Motor neuron (in vitro differentiated cells): ENCODE measurements around the gene AMOT. TPM values are rescaled to one million over a fixed set of nuclear protein-coding genes. Genes with fewer than 3 reads are reported as not detected.
"Not testable (repeated sequence)": the region's sequence is repeated elsewhere in the genome, so short reads cannot be mapped to it uniquely, and the experiment has no call there.

ENCODE experiments used
- ATAC-seq, 8 experiments: fragments of 200-7000 bp; cut with Tn5 transposase; replicated peaks in 6 of 8; 2 replicates each; pipeline ENCODE4 v1.8.0; 2021; ENCODE audit warnings: mild to moderate bottlenecking in 8 of 8, moderate library complexity in 8 of 8
- H3K27ac ChIP-seq, 2 donors: fragments of 250-450 bp; sonication (Bioruptor Pico); 2 replicates each; pipeline ENCODE4 v1.9.0; 2021; ENCODE audit warnings: antibody characterized with exemption in 2 of 2, mild to moderate bottlenecking in 2 of 2, moderate library complexity in 1 of 2
- H3K4me1 ChIP-seq, 2 donors: fragments of 250-450 bp; sonication (Bioruptor Pico); replicated peaks in 1 of 2; 2 replicates each; pipeline ENCODE4 v1.6.1; 2021; ENCODE audit warnings: antibody characterized with exemption in 2 of 2, mild to moderate bottlenecking in 2 of 2, moderate library complexity in 1 of 2
- H3K4me3 ChIP-seq, 5 donors: fragments of 250-450 bp; sonication (Bioruptor Pico); 2 replicates each; pipeline ENCODE4 v1.9.0; 2021; ENCODE audit warnings: antibody characterized with exemption in 5 of 5, mild to moderate bottlenecking in 5 of 5, moderate library complexity in 4 of 5
- WGBS, 10 experiments: fragments of 450-650 bp; shearing (Covaris generic); methylation state at CpG; one replicate each; pipeline ENCODE4 v1.0.0; 2022; 5-methylcytosine and 5-hydroxymethylcytosine counted together
- in situ Hi-C, 9 experiments: fragments of 400-800 bp; cut with MboI; loops; one replicate each; pipeline ENCODE4 v1.15.0; 2021; ENCODE audit warnings: low sequenced_read_pairs in 9 of 9, low pct_unique_long_range_greater_than_20kb in 2 of 9; ENCODE audit not compliant: unreplicated experiment in 9 of 9
- total RNA-seq, 8 experiments: library from RNA; unstranded; fragments of 300-600 nt; gene quantifications; 2 replicates each; pipeline versions ENCODE4 v1.2.3 to v1.2.4, GENCODE V29; 2022

Gene AMOT
- total RNA-seq: 10 to 100 TPM in 5 of 8 experiments, 1 to 10 TPM in 1, under 1 TPM in 2; 0.10 to 26.0 (median 14.0) TPM

GRCh38 chrX:112840382-112841113 is at the start of gene AMOT:
Gene AMOT (minus strand): TSS chrX:112840831. CDS start chrX:112823126, 17,705 bp downstream.
- in situ Hi-C loops: no loop called here
- peak; percentile 68 to 87 (median 82) for ATAC-seq
- H3K4me1 ChIP-seq: peaks cover 17 to 20% of the 10 kb centered on the region in 2 donors
- WGBS, 10 experiments: 20% methylated on average over 2 of the region's 49 CpGs; no CpG with 5 or more reads in 9 of the 10 experiments
- peak within 1 kb of the TSS; percentile 65 to 77 for H3K27ac ChIP-seq
- peak within 1 kb of the TSS; percentile 56 to 94 (median 67) for H3K4me3 ChIP-seq

- in situ Hi-C loops: no loop called here
- Histone ChIP-seq H3K27ac (no peak overlapping the region), H3K4me3 (no peak overlapping the region), H3K4me1 (no peaks in the 10 kb centered on the region)
- 23 to 100% (median 68%) methylated on average over 2 to 9 of the region's 9 CpGs; no CpG with 5 or more reads in 2 of the 10 experiments for WGBS, 10 experiments
- ATAC-seq: no peak
Measured at GRCh38 chrX:112889400-112889799, 48.8 kb upstream of the AMOT start.

- Histone ChIP-seq H3K4me3 (no peak overlapping the region), H3K27ac (no peak overlapping the region), H3K4me1 (no peaks in the 10 kb centered on the region)
- 0 to 100% (median 89%) methylated on average over 1 to 2 of the region's 2 CpGs; no CpG with 5 or more reads in 5 of the 10 experiments for WGBS, 10 experiments
- no peak for ATAC-seq
- in situ Hi-C loops: no loop called here
Measured at GRCh38 chrX:112888916-112889315, 48.3 kb upstream of the AMOT start.

- WGBS, 10 experiments: 20 to 100% (median 33%) methylated on average over 1 to 3 of the region's 3 CpGs; no CpG with 5 or more reads in 6 of the 10 experiments
- ATAC-seq: no peak
- in situ Hi-C loops: no loop called here
- Histone ChIP-seq H3K27ac (no peak overlapping the region), H3K4me3 (no peak overlapping the region), H3K4me1 (peaks cover 0 to 5% of the 10 kb centered on the region in 2 donors)
Measured at GRCh38 chrX:112877771-112878173, 37.1 kb upstream of the AMOT start.

GRCh38 chrX:112874614-112875013 is 34.0 kb upstream of the AMOT start:
- WGBS, 10 experiments: 40 to 100% (median 90%) methylated on average over 1 of the region's 1 CpG; no CpG with 5 or more reads in 7 of the 10 experiments

GRCh38 chrX:112874175-112874574 is 33.5 kb upstream of the AMOT start:
- 33 to 100% (median 91%) methylated on average over 1 of the region's 1 CpG; no CpG with 5 or more reads in 6 of the 10 experiments for WGBS, 10 experiments
- no peak overlapping the region for H3K27ac ChIP-seq
- no peak overlapping the region for H3K4me3 ChIP-seq
- in situ Hi-C loops: no loop called here
- no peak for ATAC-seq
- H3K4me1 ChIP-seq: peaks cover 0 to 5% of the 10 kb centered on the region in 2 donors

More at GRCh38 chrX:112874614-112875013, 34.0 kb upstream of the AMOT start:
- ATAC-seq: no peak
- no peak overlapping the region for H3K4me3 ChIP-seq
- peaks cover 0 to 5% of the 10 kb centered on the region in 2 donors for H3K4me1 ChIP-seq
- H3K27ac ChIP-seq: no peak overlapping the region
- in situ Hi-C loops: no loop called here

- ATAC-seq: no peak
- WGBS, 10 experiments: 20 to 94% (median 60%) methylated on average over 1 to 3 of the region's 3 CpGs; no CpG with 5 or more reads in 5 of the 10 experiments
- Histone ChIP-seq H3K4me1 (no peaks in the 10 kb centered on the region), H3K27ac (no peak overlapping the region), H3K4me3 (no peak overlapping the region)
- in situ Hi-C loops: no loop called here
Measured at GRCh38 chrX:112868586-112868985, 28.0 kb upstream of the AMOT start.

GRCh38 chrX:112867570-112867969 is 26.9 kb upstream of the AMOT start:
- Histone ChIP-seq H3K4me1 (no peaks in the 10 kb centered on the region), H3K27ac (no peak overlapping the region), H3K4me3 (no peak overlapping the region)
- WGBS, 10 experiments: 8 to 58% (median 36%) methylated on average over 2 of the region's 2 CpGs; no CpG with 5 or more reads in 6 of the 10 experiments
- in situ Hi-C loops: no loop called here
- ATAC-seq: no peak

- ATAC-seq: no peak
- WGBS, 10 experiments: 100% methylated on average over 1 of the region's 1 CpG; no CpG with 5 or more reads in 9 of the 10 experiments
- no peak overlapping the region for H3K4me3 ChIP-seq
- in situ Hi-C loops: no loop called here
- no peaks in the 10 kb centered on the region for H3K4me1 ChIP-seq
- H3K27ac ChIP-seq: no peak overlapping the region
Measured at GRCh38 chrX:112866175-112866574, 25.5 kb upstream of the AMOT start.

- in situ Hi-C loops: no loop called here
- Histone ChIP-seq H3K4me1 (no peaks in the 10 kb centered on the region), H3K4me3 (no peak overlapping the region), H3K27ac (no peak overlapping the region)
- WGBS, 10 experiments: 33 to 100% (median 81%) methylated on average over 1 to 4 of the region's 4 CpGs; no CpG with 5 or more reads in 6 of the 10 experiments
- ATAC-seq: peak in 1 of 8 experiments; percentile 65
Measured at GRCh38 chrX:112865464-112866025, 24.9 kb upstream of the AMOT start.

GRCh38 chrX:112863850-112864249 is 23.2 kb upstream of the AMOT start:
- ATAC-seq: no peak
- Histone ChIP-seq H3K4me1 (no peaks in the 10 kb centered on the region), H3K4me3 (no peak overlapping the region), H3K27ac (no peak overlapping the region)
- 60 to 100% (median 82%) methylated on average over 1 to 2 of the region's 2 CpGs; no CpG with 5 or more reads in 6 of the 10 experiments for WGBS, 10 experiments
- in situ Hi-C loops: no loop called here

GRCh38 chrX:112857478-112857878 is 16.8 kb upstream of the AMOT start:
- Histone ChIP-seq H3K4me1 (peaks cover 0 to 3% of the 10 kb centered on the region in 2 donors), H3K27ac (no peak overlapping the region), H3K4me3 (no peak overlapping the region)
- in situ Hi-C loops: no loop called here
- no peak for ATAC-seq
- 60 to 97% (median 80%) methylated on average over 1 to 4 of the region's 5 CpGs; no CpG with 5 or more reads in 7 of the 10 experiments for WGBS, 10 experiments

GRCh38 chrX:112854901-112855300 is 14.3 kb upstream of the AMOT start:
- H3K4me1 ChIP-seq, H3K4me3 ChIP-seq, H3K27ac ChIP-seq, in situ Hi-C loops, ATAC-seq: not testable (repeated sequence)
- 96% methylated on average over 3 of the region's 26 CpGs; no CpG with 5 or more reads in 9 of the 10 experiments for WGBS, 10 experiments
